Measurements from ENCODE around the gene UBL4B.

GRCh38 chr1:110076789-110077500 lies 35.3 kb upstream of the UBL4B start:
- TF ChIP-seq CTCF (IDR thresholded peaks at IDR 0.05) (no peak), POLR2A (IDR thresholded peaks at IDR 0.05) (no peak)

Data from body of pancreas (tissue), 4 donors.